Neural cell (in vitro differentiated cells): ENCODE data around the gene STRBP. TPM values are rescaled to one million over a fixed set of nuclear protein-coding genes. Genes with fewer than 3 reads are reported as not detected.

Source experiments
- H2AFZ ChIP-seq: fragments of 200-600, 300-800 bp; sonication (generic), shearing (Covaris generic); 2 replicates; pipeline ENCODE4 v1.6.0; 2014; ENCODE audit warnings: low read depth, mild to moderate bottlenecking, antibody characterized with exemption, low read length, moderate library complexity
- H3F3A ChIP-seq: fragments of 200-600 bp; shearing (Covaris generic); 2 replicates; pipeline ENCODE4 v1.6.1; 2016; ENCODE audit warnings: mild to moderate bottlenecking, moderate library complexity, mixed read lengths, antibody characterized with exemption, low read length; ENCODE audit not compliant: insufficient read depth, poor library complexity, severe bottlenecking
- H3K27ac ChIP-seq: fragments of 200-600, 300-800 bp; sonication (generic), shearing (Covaris generic); 2 replicates; pipeline ENCODE4 v1.5.1; 2014; ENCODE audit warnings: mild to moderate bottlenecking, low read length, moderate library complexity
- H3K27me3 ChIP-seq: fragments of 300-800, 200-600 bp; sonication (generic), shearing (Covaris generic); 2 replicates; pipeline ENCODE4 v1.6.0; 2014; ENCODE audit warnings: mild to moderate bottlenecking, low read depth, low read length, moderate library complexity; ENCODE audit not compliant: insufficient read depth
- H3K36me3 ChIP-seq: fragments of 300-800, 200-600 bp; sonication (generic), shearing (Covaris generic); 2 replicates; pipeline ENCODE4 v1.5.1; 2014; ENCODE audit warnings: mild to moderate bottlenecking, antibody characterized with exemption, low read length, moderate library complexity; ENCODE audit not compliant: insufficient read depth
- H3K4me2 ChIP-seq: fragments of 300-800, 200-600 bp; sonication (generic), shearing (Covaris generic); 2 replicates; pipeline ENCODE4 v1.6.0; 2014; ENCODE audit warnings: mild to moderate bottlenecking, low read length
- H3K4me3 ChIP-seq: fragments of 300-800, 200-600 bp; sonication (generic), shearing (Covaris generic); 2 replicates; pipeline ENCODE4 v1.5.1; 2014; ENCODE audit warnings: mild to moderate bottlenecking, low read length, moderate library complexity
- H3K79me2 ChIP-seq: fragments of 200-600 bp; shearing (Covaris generic); replicated peaks from 2 replicates; pipeline ENCODE4 v1.6.0; 2014; ENCODE audit warnings: mild to moderate bottlenecking, low read length, moderate library complexity; ENCODE audit not compliant: insufficient read depth
- H3K9ac ChIP-seq: fragments of 300-800, 200-600 bp; sonication (generic), shearing (Covaris generic); 2 replicates; pipeline ENCODE4 v1.6.1; 2016; ENCODE audit warnings: mild to moderate bottlenecking, low read length, mixed read lengths
- H3K9me2 ChIP-seq: fragments of 200-600 bp; shearing (Covaris generic); 2 replicates; pipeline ENCODE4 v1.6.1; 2016; ENCODE audit warnings: mild to moderate bottlenecking, low read length, mixed read lengths; ENCODE audit not compliant: insufficient read depth
- H3K9me3 ChIP-seq: fragments of 200-600, 300-800 bp; sonication (generic), shearing (Covaris generic); 2 replicates; pipeline ENCODE4 v1.6.1; 2016; ENCODE audit warnings: mild to moderate bottlenecking, mixed run types, low read length, moderate library complexity, mixed read lengths
- H4K20me1 ChIP-seq: fragments of 200-600 bp; shearing (Covaris generic); 2 replicates; pipeline ENCODE4 v1.6.1; 2016; ENCODE audit warnings: mild to moderate bottlenecking, mixed run types; ENCODE audit not compliant: insufficient read depth
- CTCF ChIP-seq: fragments of 450-650 bp; IDR thresholded peaks from 2 replicates; pipeline ENCODE4 v1.5.1; 2014; ENCODE audit warnings: antibody characterized with exemption, mild to moderate bottlenecking, moderate library complexity; ENCODE audit not compliant: poor library complexity, severe bottlenecking
- EP300 ChIP-seq: fragments of 450-650 bp; conservative IDR thresholded peaks from 2 replicates; pipeline ENCODE4 v1.6.1; 2014; ENCODE audit warnings: antibody characterized with exemption, mild to moderate bottlenecking, moderate library complexity; ENCODE audit not compliant: poor library complexity, severe bottlenecking
- EZH2 ChIP-seq: fragments of 200-600, 300-800 bp; shearing (Covaris generic), sonication (generic); IDR thresholded peaks from 2 replicates; pipeline ENCODE4 v1.6.1; 2014; ENCODE audit warnings: antibody characterized with exemption, low read length, borderline replicate concordance, mild to moderate bottlenecking; ENCODE audit not compliant: insufficient read depth, poor library complexity, severe bottlenecking
- MXI1 ChIP-seq: fragments of 450-650 bp; conservative IDR thresholded peaks from 2 replicates; pipeline ENCODE4 v1.6.1; 2014; ENCODE audit warnings: antibody characterized with exemption, mild to moderate bottlenecking; ENCODE audit not compliant: poor library complexity, severe bottlenecking
- POLR2AphosphoS5 ChIP-seq: IDR thresholded peaks from 2 replicates; pipeline ENCODE4 v1.6.1; 2012
- RAD21 ChIP-seq: fragments of 450-650 bp; conservative IDR thresholded peaks from 2 replicates; pipeline ENCODE4 v1.6.1; 2014; ENCODE audit warnings: antibody characterized with exemption, mild to moderate bottlenecking, moderate library complexity
- REST ChIP-seq: IDR thresholded peaks from 2 replicates; pipeline ENCODE4 v1.6.1; 2012; ENCODE audit warnings: borderline replicate concordance
- SMC3 ChIP-seq: fragments of 450-650 bp; conservative IDR thresholded peaks from 2 replicates; pipeline ENCODE4 v1.6.1; 2014; ENCODE audit warnings: antibody characterized with exemption, mild to moderate bottlenecking, moderate library complexity; ENCODE audit not compliant: poor library complexity
- TAF1 ChIP-seq: IDR thresholded peaks from 2 replicates; pipeline ENCODE4 v1.6.1; 2012; ENCODE audit warnings: low read depth
- polyA plus RNA-seq: library from polyadenylated mRNA; depleted of rRNA; stranded (reverse); fragments of >200 nt; gene quantifications from 2 replicates; pipeline ENCODE4 v1.2.3, GENCODE V29; 2014

Gene STRBP
- polyA plus RNA-seq, 1 donor from 2014 or later: 64.6 TPM

- Histone ChIP-seq H3K4me3 (no peak overlapping the region), H3F3A (no peaks in the 10 kb centered on the region), H2AFZ (no peak overlapping the region), H4K20me1 (no peaks in the 10 kb centered on the region), H3K9me2 (no peaks in the 10 kb centered on the region), H3K9ac (no peak overlapping the region), H3K4me2 (no peak overlapping the region), H3K27ac (no peak overlapping the region), H3K27me3 (no peaks in the 10 kb centered on the region), H3K36me3 (no peaks in the 10 kb centered on the region), H3K9me3 (no peaks in the 10 kb centered on the region), H3K79me2 (peaks cover 6% of the 10 kb centered on the region)
- TF ChIP-seq TAF1 (no peak), EZH2 (no peak), POLR2AphosphoS5 (no peak), CTCF (no peak), SMC3 (no peak), REST (no peak), MXI1 (no peak), RAD21 (no peak), EP300 (no peak)
Measured at GRCh38 chr9:123225374-123225813, 43.0 kb downstream of the STRBP start.

- H4K20me1 ChIP-seq: no peaks in the 10 kb centered on the region
- H2AFZ ChIP-seq: no peak overlapping the region
- H3K27ac ChIP-seq: no peak overlapping the region
- no peaks in the 10 kb centered on the region for H3K9me2 ChIP-seq
- H3K9ac ChIP-seq: no peak overlapping the region
- H3K36me3 ChIP-seq: no peaks in the 10 kb centered on the region
- peaks cover 3% of the 10 kb centered on the region for H3F3A ChIP-seq
- H3K4me2 ChIP-seq: no peak overlapping the region
- no peak overlapping the region for H3K4me3 ChIP-seq
- no peaks in the 10 kb centered on the region for H3K27me3 ChIP-seq
- H3K79me2 ChIP-seq: peaks cover 12% of the 10 kb centered on the region
- H3K9me3 ChIP-seq: no peaks in the 10 kb centered on the region
- TF ChIP-seq POLR2AphosphoS5 (no peak), EZH2 (no peak), SMC3 (no peak), RAD21 (no peak), CTCF (no peak), TAF1 (no peak), EP300 (no peak), MXI1 (no peak), REST (no peak)
Measured at GRCh38 chr9:123220127-123220526, 48.3 kb downstream of the STRBP start.
